NCI-H82 (cell line): ENCODE measurements around the gene CCL25.
"Not testable (repeated sequence)": the region's sequence is repeated elsewhere in the genome, so short reads cannot be mapped to it uniquely, and the experiment has no call there.

ENCODE experiments used
- DNase-seq: peaks from one replicate; lab custom pipeline; 2025; lab: John Stamatoyannopoulos, UW

Gene CCL25

DNA sequence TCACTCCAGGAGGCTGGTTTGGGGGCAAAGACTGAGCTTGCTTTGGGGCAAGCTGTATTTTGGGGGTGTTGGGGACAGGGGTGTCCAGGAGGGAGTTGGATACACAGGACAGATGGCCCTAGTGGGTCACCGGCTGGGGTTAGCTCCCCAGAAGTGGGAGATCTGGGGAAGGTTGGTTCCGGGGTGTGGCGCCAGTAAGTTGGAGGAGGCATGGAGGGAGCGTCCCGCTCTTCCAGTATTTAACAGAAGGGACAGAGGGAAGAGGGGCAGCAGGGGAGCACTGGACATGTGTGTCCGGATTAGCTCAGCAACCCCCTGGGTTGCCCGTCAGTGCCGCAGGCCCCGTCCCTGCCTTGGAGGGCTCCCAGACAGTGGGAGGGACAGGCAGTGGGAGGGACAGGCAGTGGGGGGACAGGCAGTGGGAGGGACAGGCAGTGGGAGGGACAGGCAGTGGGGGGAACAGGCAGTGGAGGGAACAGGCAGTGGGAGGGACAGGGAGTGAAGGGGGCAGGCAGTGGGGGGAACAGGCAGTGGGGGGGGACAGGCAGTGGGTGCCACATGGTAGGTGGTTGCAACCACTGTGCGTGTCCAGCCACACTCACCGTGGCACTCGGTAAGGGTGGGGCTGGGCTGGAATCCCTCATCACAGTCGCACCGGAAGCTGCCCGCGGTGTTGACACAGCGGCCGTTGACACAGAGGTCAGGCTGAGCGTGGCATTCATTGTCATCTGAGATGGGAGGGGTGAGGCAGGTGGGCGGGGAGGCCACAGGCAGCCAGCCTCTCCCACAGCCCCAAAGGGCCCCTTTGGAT lies 33.2 kb downstream of the CCL25 start:
- peak; percentile 8 for DNase-seq

DNA sequence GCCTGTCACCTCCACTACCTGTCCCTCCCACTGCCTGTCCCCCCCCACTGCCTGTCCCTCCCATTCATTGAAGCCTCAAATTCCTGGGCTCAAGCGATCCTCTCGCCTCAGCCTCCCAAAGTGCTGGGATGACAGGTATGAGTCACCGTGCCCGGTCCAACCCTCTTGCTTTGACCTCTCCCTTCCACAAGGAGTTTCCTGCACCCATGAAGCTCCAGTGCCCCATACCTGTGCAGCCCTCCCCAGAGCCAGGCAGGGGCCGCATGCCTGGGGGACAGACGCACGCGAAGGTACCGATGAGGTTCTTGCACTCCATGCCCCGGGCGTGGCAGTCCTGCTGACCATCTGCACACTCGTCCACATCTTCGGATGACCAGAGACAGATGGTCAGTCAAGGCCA lies 34.3 kb downstream of the CCL25 start:
- no peak for DNase-seq

DNA sequence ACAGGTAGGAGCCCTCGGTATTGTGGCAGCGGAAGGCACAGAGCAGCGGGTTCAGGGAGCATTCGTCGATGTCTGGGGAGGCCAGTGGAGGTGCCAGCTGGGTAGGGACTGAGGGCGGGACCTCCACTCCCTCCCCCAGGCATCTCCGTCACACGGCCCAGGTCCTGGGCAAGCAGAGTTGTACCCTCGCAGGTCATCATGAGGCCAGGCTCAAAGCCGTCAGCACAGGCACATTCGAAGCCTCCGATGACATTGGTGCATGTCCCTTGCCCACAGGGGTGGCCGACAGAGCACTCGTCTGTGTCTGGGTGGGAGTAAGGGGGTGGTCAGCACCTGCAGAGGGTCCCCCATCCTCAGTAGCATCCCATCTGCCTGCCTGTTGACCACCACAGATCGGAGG lies 35.3 kb downstream of the CCL25 start:
- no peak for DNase-seq

DNA sequence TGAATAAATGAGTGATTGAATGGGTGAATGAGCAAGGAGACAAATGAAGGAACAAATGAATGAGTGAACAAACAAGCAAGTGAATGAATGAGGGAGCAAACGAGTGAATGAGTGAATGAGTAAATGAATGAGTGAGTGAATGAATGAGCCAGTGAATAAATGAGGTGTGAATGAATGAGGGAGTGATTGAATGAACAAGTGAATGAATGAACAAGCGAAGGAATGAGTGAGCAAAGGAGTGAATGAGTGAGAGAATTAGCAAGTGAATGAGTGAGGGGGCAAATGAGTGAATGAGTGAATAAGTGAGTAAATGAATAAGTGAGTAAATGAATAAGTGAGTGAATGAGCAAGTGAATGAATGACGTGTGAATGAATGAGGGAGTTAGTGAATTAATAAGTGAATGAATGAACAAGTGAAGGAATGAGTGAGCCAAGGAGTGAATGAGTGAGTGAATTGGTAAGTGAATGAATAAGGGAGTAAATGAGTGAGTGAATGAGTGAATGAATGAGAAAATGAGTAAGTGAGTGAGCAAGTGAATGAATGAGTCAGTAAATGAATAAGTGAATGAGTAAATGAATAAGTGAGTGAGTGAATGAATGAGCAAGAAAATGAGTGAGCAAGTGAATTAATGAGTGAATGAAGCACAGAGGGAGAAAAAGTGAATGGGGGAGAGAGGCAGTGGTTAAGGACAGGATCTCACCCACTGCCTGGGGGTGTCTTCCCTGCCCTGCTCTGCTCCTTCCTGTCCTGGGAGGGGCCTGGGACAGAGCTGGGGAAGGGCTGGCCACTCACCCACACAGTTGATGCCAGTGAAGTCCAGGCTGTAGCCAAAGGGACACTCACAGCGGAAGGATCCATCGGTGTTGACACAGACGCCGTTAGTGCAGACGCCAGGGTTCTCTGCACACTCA lies 36.4 kb downstream of the CCL25 start:
- no peak for DNase-seq

DNA sequence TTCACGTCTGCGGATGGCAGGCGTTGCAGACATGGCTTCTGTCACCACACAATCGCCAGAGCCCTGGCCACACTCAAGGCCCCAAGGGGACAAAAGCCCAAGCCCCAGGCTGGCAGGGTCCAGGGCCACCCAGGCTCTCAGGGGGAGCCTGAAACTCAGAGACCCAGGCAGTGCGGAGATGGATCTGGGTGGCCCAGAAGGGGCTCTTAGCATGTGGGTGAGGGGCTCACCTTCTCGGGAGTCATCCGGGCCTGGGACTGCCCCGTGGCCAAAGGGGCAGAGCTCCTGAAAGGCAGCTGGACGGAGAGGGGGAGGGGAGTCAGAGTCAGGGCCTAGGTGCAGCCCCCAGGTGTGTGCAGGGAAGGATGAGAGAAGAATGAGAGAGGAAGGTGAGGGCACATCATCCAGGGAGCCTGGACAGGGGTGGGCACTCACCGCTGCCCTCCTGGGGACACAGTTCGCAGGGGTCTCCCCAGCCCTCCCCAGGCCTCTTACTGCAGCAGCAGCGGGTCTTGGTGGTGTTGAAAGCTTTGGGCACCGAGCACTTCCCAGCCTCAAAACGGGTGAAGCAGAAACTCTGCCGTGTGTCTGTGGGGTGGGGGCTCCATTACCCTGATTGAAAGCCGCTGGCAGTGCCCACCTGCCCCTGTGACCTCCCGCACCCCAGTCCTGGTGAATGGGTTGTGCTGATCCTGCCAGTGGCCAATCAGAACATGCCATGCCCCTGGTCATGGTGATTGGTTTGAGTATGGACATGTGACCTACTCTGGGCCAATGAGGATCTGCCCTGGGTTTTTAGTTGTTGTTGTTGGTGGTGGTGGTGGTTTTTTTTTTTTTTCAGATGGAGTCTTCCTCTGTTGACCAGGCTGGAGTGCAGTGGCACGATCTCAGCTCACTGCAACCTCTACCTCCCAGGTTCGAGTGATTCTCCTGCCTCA lies 37.4 kb downstream of the CCL25 start:
- no peak for DNase-seq

DNA sequence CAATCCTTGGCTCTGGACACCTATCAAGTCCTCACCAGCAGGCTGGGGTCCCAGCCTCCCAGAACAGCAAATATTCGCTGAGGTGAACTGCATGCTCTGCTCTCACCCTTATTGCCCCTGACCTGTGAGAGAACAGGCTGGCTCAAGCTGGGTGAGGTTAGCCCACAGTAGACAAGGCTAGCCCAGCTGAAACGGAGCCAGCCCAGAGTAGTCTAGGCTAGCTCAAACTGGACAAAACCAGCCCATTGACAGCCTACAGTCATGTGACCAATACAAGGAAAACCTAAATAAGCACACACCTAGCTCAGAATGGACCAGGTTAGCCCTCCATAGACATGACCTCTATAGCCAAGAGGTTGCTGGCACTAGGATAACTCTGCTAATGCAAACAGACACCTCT lies 38.4 kb downstream of the CCL25 start:
- no peak for DNase-seq

DNA sequence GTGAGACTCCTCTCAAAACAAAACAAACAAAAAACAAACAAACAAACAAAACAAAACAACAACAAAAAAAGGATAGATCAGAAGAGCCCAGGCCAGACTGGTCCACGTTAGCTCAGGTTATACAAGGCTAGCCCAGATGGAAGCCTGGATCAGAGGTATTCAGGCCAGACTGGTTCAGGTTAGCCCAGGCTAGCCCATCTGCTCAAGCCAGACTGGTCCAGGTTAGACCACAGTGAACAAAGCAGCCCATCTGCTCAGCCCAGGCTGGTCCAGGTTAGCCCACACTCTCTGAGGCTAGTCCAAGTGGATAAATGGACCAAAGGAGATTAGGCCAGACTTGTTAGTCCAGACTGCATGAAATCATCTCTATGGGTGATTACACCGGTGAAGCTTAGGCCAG lies 41.2 kb downstream of the CCL25 start:
- DNase-seq, result no peak

DNA sequence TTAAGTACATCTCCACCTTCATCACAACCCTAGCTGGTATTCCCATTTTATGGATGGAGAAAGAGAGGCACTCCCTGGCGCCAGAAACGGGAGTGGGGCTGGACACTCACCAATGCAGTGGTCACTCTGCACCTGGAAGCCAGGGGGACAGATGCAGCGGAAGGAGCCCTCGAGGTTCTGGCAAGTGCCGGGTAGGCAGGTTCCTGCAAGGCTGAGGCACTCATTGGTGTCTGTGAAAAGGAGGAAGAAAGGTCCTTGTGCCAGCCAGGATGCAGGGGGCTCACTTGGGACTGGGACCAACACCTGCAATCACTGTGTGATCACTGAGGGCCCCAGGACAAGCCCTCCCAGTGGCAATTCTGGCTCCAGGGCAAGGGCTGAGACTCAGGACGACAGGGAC lies 41.8 kb downstream of the CCL25 start:
- no peak for DNase-seq

DNA sequence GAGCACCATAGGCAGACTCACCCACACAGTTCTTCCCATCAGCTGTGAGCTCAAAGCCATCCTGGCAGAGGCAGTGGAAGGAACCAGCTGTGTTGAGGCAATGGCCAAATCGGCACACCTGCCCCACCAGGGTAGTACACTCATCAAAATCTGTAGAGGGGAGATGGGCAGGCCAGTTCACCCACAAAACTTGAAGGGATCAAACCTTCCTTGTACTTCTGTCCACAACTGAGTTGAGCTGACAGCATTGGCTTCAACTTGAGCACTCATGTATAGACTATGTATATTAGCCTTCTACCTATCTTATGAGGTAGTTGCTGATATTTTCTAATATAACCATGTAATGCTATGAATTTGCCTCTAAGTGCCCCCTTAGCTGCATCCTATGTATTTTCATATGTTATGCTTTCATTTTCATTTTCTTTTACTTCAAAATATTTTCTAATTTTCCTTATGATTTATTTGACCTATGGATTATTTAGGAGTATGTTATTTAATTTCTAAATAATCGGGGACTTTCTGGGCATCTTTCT lies 42.9 kb downstream of the CCL25 start:
- no peak for DNase-seq

DNA sequence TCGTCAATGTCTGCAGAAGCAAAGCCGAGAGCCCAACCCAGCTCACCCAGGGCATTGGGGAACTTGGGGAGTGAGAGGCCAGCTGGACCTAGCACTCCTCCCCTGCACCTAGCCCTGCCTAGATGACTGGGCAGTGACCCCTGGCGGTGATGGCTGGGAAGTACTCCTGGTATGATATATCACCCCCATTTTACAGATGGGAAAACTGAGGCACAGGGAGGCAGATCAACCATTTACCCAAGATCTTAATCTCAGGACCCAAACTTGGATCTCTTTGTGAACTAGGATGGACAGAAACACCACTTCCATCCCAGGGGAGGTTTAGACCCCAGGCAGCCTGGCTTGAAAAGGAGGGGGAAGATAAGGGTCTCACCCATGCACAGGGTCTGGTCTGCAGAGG lies 43.5 kb downstream of the CCL25 start:
- no peak for DNase-seq

DNA sequence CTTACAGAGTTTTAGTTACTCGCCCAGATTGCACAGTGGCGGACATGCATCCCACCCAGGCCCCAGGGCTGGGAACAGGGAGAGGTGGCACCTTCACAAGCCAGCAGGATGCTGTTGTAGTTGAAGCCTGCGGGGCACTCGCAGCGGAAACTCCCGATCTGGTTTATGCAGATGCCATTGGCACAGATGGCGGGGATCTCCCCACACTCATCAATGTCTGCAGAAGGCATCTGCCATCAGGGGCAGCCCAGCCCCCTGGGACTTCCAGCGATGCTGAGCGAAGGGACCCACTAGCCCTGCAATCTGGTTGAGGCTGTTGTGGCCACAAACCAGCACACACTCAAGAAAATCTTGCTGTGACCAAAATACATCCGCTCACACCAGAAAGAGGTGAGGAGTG lies 44.6 kb downstream of the CCL25 start:
- peak; percentile 49 for DNase-seq

DNA sequence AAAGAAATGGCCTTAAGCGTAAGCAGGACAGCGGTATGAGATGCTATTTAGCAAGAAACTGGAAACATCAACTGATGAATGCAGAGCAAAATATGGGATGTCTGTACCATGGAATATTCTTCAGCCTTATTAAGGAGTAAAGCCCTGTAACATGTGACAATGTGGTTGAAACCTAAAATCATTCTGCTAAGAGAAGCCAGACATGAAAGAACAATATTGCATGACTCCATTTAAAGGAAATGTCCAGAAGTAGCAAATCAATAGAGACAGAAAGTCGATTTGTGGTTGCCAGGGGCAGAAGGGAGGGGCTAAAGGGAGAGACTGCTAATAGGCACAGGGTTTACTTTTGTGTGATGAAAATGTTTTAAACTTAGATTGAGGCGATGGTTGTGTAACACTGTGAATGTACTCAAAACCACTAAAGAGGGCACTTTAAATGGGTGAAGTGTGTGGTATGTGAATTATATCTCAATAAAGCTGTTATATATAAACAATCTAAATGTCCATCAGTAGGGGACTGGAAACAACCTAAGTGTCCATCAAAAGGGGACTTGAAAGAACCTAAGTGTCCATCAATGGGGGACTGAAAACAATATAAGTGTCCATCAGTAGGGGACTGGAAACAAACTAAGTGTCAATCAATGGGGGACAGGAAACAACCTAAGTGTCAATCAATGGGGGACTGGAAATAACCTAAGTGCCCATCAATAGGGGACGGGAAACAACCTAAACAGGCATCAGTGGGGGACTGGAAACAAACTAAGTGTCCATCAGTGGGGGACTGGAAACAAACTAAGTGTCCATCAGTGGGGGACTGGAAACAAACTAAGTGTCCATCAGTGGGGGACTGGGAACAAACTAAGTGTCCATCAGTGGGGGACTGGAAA lies 45.4 kb downstream of the CCL25 start:
- no peak for DNase-seq

DNA sequence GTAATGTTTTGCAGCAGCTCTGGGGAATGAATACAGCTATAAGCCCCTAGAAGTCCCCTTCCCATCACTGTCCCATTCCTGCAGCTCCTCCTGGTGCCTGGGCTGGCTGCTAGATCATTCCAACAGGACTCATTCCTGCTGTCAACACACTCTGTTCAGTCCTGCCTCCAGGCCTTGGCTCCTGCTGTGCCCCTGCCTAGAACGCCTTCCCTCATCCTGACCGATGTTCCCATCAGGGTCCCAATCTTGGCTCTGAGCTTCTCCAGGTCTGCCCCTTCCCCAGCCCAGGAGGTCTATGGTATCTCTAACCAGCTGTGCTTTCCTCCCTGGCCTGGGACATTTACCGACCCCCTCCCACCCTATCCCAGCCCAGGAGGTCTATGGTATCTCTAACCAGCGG lies 48.8 kb downstream of the CCL25 start:
- no peak for DNase-seq

DNA sequence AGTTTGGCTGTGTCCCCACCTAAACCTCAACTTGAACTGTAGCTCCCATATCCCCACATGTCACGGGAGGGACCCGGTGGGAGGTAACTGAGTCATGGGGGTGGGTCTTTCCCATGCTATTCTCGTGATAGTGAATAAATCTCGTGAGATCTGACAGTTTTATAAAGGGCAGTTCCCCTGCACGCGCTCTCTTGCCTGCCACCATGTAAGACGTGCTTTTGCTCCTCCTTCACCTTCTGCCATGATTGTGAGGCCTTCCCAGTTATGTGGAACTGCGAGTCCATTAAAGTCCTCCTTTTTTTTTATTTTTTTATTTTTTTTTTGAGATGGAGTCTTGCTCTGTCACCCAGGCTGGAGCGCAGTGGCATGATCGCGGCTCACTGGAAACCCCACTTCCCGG lies 49.4 kb downstream of the CCL25 start:
- DNase-seq, result not testable (repeated sequence)

DNA sequence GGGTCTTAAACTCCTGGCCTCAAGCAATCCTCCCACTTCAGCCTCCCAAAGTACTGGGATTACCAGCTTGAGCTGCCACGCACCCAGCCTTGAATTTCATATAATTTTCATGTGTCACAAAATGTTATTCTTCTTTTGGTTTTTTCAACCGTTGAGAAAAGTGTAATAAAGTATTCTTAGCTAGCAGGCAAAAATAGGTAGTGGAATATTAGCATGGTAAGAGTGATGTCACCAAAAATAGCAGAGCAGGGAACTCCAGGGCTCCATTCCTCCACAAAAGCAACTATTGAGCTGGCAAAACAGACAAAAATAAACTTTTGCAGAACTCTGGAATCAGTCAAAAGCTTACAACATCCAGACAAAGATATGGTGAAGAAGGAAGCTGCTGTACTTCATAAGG lies 52.9 kb downstream of the CCL25 start:
- DNase-seq, result no peak

DNA sequence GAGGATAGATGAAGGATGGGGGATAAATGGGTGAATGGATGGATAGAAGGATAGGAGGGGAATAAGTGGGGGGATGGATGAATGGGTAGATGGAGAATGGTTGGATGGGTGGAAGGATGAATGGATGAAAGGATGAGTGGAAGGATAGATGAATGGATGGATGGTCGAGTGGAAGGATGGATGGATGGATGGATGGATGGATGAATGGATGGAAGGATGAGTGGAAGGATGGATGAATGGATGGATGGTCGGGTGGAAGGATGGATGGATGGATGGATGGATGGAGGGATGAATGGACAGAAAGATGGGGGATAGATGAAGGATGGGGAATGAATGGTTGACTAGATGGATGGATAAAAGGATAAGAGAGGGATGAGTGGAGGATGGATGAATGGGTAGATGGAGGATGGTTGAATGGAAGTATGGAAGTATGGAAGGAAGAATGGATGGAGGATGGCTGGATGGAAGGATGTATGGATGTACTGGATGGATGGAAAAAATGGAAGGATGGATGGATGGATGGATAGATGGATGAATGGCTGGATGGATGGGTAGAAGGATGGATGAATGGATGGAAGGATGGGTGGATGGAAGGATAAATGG lies 54.8 kb downstream of the CCL25 start:
- DNase-seq, result no peak

DNA sequence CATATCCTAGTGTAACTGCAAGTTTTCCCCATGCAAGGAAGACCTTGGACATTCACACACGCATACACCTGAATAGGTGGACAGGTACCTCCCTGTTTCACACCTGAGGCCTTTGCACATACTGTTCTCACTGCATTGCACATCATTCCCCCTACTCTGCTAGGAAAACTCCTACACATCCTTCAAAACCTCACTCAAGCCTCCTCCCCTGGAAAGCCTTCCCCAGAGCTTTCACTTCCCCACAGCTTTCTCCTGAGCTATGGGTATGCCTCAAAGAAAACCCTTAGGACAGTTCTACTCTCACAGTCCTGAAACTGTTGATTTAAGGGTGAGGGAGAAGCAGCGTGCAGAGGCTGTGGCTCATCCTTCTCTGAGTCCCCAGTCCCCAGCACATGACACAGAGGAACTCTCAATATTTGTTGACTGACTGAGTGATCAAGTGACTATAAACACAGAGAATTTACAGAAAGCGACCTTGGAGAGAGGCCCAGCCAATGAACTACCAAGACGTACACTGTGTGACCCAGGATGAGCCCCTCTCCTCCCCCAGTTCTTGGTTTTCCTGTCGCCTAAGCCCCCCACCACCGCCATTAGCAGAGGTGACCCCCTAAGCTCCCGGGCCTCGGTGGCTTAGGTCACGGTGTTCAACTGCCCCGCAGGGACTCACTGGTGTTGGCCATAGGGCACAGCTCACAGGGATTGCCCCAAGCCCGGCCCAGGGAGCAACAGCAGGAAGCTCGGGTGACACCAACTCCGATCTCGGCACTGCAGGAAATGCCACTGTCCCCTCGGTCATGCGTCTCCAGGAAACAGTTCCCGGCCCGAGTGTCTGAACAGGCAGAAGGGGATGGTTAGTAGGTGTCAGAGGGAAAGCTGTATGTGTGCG lies 56.2 kb downstream of the CCL25 start:
- no peak for DNase-seq

DNA sequence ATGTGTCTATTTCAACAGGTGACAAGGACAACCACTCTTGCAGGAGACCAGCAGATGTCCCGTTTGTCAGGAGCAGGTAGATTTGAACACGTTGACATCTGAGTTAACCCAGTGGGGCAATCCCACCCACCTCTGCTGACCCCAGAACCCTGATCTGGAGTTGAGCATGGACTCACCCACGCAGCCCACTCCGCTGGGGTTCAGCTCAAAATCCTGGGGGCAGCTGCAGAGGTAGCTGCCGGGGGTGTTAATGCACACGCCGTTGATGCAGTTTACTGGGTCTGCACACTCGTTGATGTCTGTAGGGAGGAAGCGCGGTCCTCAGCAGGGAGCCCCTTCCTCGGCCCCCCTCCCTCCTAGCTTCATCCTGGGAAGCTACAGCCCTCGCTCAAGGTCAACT lies 56.9 kb downstream of the CCL25 start:
- DNase-seq, result no peak

DNA sequence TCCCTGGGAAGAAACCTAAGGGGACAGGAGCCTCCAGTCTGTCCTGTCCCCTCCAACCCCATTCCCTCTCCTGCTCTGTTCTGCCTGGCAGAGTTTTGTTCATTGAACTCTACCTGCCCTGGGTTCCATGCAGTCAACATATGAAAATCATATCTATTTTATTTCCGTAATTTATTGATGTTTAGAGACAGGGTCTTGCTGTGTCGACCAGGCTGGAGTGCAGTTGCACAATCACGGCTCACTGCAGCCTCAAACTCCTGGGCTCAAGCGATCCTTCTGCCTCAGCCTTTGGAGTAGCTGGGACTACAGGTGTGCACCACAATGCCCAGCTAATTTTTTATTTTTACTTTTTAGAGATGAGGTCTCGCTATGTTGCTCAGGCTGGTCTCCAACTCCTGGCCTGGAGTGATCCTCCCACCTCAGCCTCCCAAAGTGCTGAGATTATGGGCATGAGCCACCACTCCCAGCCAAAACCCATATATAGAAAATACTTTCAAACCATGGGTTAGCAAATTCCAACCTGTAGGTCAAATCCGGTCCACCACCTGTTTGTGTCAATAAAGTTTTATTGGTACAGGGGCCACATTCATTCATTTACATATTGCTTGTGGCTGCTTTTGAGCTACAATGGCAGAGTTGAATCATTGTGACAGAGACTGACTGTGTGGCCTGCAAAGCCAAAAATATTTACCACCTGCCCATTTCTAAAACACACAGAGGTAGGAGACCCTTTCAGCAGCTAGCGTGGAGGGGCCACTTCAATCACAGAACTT lies 57.5 kb downstream of the CCL25 start:
- DNase-seq, result no peak
